Mesenchymal stem cell (in vitro differentiated cells and primary cell): ENCODE results near the gene ITGB4.

Source experiments
- DNase-seq: peaks from one replicate; pipeline ENCODE4 v3.0.0-alpha.2; 2013
- H2AFZ ChIP-seq: one replicate; pipeline ENCODE4 v1.6.1; 2013; ENCODE audit warnings: low read depth, mild to moderate bottlenecking, control low read depth, inconsistent platforms, low read length, moderate library complexity
- H2AK5ac ChIP-seq: 2 replicates; pipeline ENCODE4 v1.6.1; 2013; ENCODE audit warnings: low read length, moderate library complexity, mild to moderate bottlenecking, inconsistent platforms; ENCODE audit not compliant: severe bottlenecking
- H2BK120ac ChIP-seq: one replicate; pipeline ENCODE4 v1.6.1; 2013; ENCODE audit warnings: low read depth, mild to moderate bottlenecking, inconsistent platforms, low read length, moderate library complexity
- H2BK12ac ChIP-seq, 2 experiments: one replicate each; pipeline ENCODE4 v1.6.1; 2013; ENCODE audit warnings: inconsistent platforms in 2 of 2, low read length in 2 of 2, mild to moderate bottlenecking in 2 of 2, moderate library complexity in 2 of 2, control low read depth in 1 of 2
- H2BK15ac ChIP-seq: one replicate; pipeline ENCODE4 v1.6.1; 2013; ENCODE audit warnings: mild to moderate bottlenecking, low read depth, inconsistent platforms; ENCODE audit not compliant: poor library complexity, severe bottlenecking
- H2BK5ac ChIP-seq: 2 replicates; pipeline ENCODE4 v1.6.1; 2013; ENCODE audit warnings: low read depth, mild to moderate bottlenecking, low read length, control low read depth, inconsistent platforms; ENCODE audit not compliant: poor library complexity, severe bottlenecking
- H3K14ac ChIP-seq, 2 experiments: one replicate each; pipeline ENCODE4 v1.6.1; 2013; ENCODE audit warnings: inconsistent platforms in 2 of 2, low read length in 2 of 2, control low read depth in 1 of 2, mild to moderate bottlenecking in 1 of 2, moderate library complexity in 1 of 2
- H3K18ac ChIP-seq, 2 experiments: one replicate each; pipeline ENCODE4 v1.6.1; 2013; ENCODE audit warnings: inconsistent platforms in 2 of 2, low read length in 2 of 2, control low read depth in 1 of 2, low read depth in 1 of 2, mild to moderate bottlenecking in 1 of 2
- H3K23ac ChIP-seq, 2 experiments: one replicate each; pipeline ENCODE4 v1.6.1; 2013; ENCODE audit warnings: inconsistent platforms in 2 of 2, low read length in 2 of 2, mild to moderate bottlenecking in 2 of 2, moderate library complexity in 2 of 2, control low read depth in 1 of 2
- H3K27ac ChIP-seq: 2 replicates; pipeline ENCODE4 v1.5.1; 2013; ENCODE audit warnings: mild to moderate bottlenecking, moderate library complexity, low read length, control low read depth, inconsistent platforms; ENCODE audit not compliant: poor library complexity, severe bottlenecking
- H3K27me3 ChIP-seq, 2 experiments: 2 replicates each; pipeline versions ENCODE4 v1.6.1 to v1.7.0; 2013; ENCODE audit warnings: low read length in 2 of 2, mild to moderate bottlenecking in 2 of 2, moderate library complexity in 2 of 2, control low read depth in 1 of 2, inconsistent platforms in 1 of 2; ENCODE audit not compliant: control insufficient read depth in 1 of 2, insufficient read depth in 1 of 2
- H3K36me3 ChIP-seq, 2 experiments: 2 replicates each; pipeline versions ENCODE4 v1.6.1 to v1.7.0; 2013; ENCODE audit warnings: low read length in 2 of 2, control low read depth in 1 of 2, inconsistent platforms in 1 of 2, low read depth in 1 of 2, mild to moderate bottlenecking in 1 of 2; ENCODE audit not compliant: insufficient read depth in 2 of 2, control insufficient read depth in 1 of 2
- H3K4ac ChIP-seq, 2 experiments: one replicate each; pipeline ENCODE4 v1.6.1; 2013; ENCODE audit warnings: inconsistent platforms in 2 of 2, low read length in 2 of 2, mild to moderate bottlenecking in 2 of 2, moderate library complexity in 2 of 2, control low read depth in 1 of 2, low read depth in 1 of 2
- H3K4me1 ChIP-seq: 2 replicates; pipeline ENCODE4 v1.6.1; 2013; ENCODE audit warnings: low read depth, low read length, control low read depth; ENCODE audit not compliant: control insufficient read depth, insufficient read depth
- H3K4me2 ChIP-seq: 2 replicates; pipeline ENCODE4 v1.6.1; 2013; ENCODE audit warnings: low read length, mild to moderate bottlenecking, inconsistent platforms; ENCODE audit not compliant: poor library complexity, severe bottlenecking
- H3K4me3 ChIP-seq, 2 experiments: 2 replicates each; pipeline versions ENCODE4 v1.5.1 to v1.7.0; 2013; ENCODE audit warnings: low read length in 2 of 2, mild to moderate bottlenecking in 2 of 2, control low read depth in 1 of 2, low read depth in 1 of 2; ENCODE audit not compliant: insufficient read depth in 1 of 2
- H3K79me1 ChIP-seq: replicated peaks from 2 replicates; pipeline ENCODE4 v1.6.1; 2013; ENCODE audit warnings: mild to moderate bottlenecking, control low read depth, low read length, inconsistent platforms; ENCODE audit not compliant: poor library complexity, severe bottlenecking
- H3K9ac ChIP-seq: 2 replicates; pipeline ENCODE4 v1.7.0; 2013; ENCODE audit warnings: mild to moderate bottlenecking, low read length, moderate library complexity
- H3K9me3 ChIP-seq: 2 replicates; pipeline ENCODE4 v1.7.0; 2013; ENCODE audit warnings: mild to moderate bottlenecking, low read length; ENCODE audit not compliant: control insufficient read depth
- H4K8ac ChIP-seq: one replicate; pipeline ENCODE4 v1.6.1; 2013; ENCODE audit warnings: inconsistent platforms, mild to moderate bottlenecking, low read length, moderate library complexity
- H4K91ac ChIP-seq: one replicate; pipeline ENCODE4 v1.6.1; 2013; ENCODE audit warnings: mild to moderate bottlenecking, low read length, inconsistent platforms
- WGBS: methylation state at CpG from one replicate; pipeline ENCODE4 v1.1.7; 2013; ENCODE audit warnings: mixed read lengths; 5-methylcytosine and 5-hydroxymethylcytosine counted together

Gene ITGB4

DNA sequence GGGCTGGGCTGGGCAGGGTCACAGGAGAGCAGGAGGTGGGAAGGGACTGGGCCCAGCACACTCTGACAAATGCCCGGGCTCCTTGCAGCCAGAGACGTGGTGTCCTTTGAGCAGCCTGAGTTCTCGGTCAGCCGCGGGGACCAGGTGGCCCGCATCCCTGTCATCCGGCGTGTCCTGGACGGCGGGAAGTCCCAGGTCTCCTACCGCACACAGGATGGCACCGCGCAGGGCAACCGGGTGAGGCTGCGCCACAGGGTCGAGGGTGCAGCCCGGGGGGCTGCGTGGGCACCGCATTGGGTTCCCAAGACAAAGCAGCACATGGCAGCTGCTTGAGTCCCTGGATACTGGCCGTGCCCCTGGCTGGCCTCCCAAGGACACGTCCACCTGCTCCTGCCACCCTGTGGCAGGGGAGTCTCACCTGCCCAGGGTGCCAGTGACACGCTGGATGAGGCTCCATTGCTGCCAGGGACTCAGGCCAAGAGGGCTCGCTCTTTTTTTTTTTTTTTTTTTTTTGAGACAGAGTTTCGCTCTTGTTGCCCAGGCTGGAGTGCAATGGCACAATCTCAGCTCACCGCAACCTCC is 22.5 kb downstream of the ITGB4 start:
- Histone ChIP-seq H3K27me3 (peaks cover 0 to 3% of the 10 kb centered on the region in 2 experiments), H3K4me1 (no peaks in the 10 kb centered on the region), H3K18ac (no peak overlapping the region), H3K27ac (no peak overlapping the region), H3K4me2 (no peak overlapping the region), H3K4me3 (no peak overlapping the region), H3K9ac (no peak overlapping the region), H4K8ac (no peak overlapping the region), H2AFZ (no peak overlapping the region), H3K23ac (no peak overlapping the region), H3K79me1 (peaks cover 17% of the 10 kb centered on the region), H2AK5ac (no peak overlapping the region), H3K4ac (no peak overlapping the region), H2BK12ac (no peak overlapping the region), H3K36me3 (peaks cover 0 to 82% of the 10 kb centered on the region in 2 experiments), H3K14ac (no peak overlapping the region), H2BK15ac (no peak overlapping the region), H4K91ac (no peak overlapping the region), H2BK5ac (no peak overlapping the region), H2BK120ac (no peak overlapping the region), H3K9me3 (no peaks in the 10 kb centered on the region)
- no peak for DNase-seq
- WGBS: 95% methylated on average over 25 of the region's 25 CpGs

DNA sequence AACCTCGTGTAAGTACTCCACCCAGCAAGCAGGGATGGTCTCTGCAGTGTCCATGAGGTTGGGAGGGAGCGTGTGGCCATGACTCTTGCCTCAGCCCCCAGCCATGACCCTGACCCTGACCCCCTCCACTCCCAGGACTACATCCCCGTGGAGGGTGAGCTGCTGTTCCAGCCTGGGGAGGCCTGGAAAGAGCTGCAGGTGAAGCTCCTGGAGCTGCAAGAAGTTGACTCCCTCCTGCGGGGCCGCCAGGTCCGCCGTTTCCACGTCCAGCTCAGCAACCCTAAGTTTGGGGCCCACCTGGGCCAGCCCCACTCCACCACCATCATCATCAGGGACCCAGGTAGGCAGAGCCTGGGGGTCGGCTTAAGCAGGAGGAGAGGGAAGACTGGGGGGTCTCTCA is 27.4 kb downstream of the ITGB4 start:
- no peak overlapping the region for H2BK15ac ChIP-seq
- no peak overlapping the region for H4K8ac ChIP-seq
- H3K4me3 ChIP-seq: no peak overlapping the region
- H3K23ac ChIP-seq: no peak overlapping the region
- H3K4ac ChIP-seq: no peak overlapping the region
- no peak overlapping the region for H2BK120ac ChIP-seq
- no peak overlapping the region for H3K18ac ChIP-seq
- H3K4me2 ChIP-seq: no peak overlapping the region
- H2AFZ ChIP-seq: no peak overlapping the region
- H3K9ac ChIP-seq: no peak overlapping the region
- H3K79me1 ChIP-seq: peaks cover 9% of the 10 kb centered on the region
- DNase-seq: no peak
- H3K4me1 ChIP-seq: peaks cover 13% of the 10 kb centered on the region
- no peak overlapping the region for H2BK12ac ChIP-seq
- peaks cover 0 to 83% of the 10 kb centered on the region in 2 experiments for H3K36me3 ChIP-seq
- H2AK5ac ChIP-seq: no peak overlapping the region
- whole genome bisulfite sequencing: 93% methylated on average over 8 of the region's 9 CpGs
- H3K27ac ChIP-seq: no peak overlapping the region
- no peak overlapping the region for H3K14ac ChIP-seq
- no peaks in the 10 kb centered on the region for H3K9me3 ChIP-seq
- H2BK5ac ChIP-seq: no peak overlapping the region
- peaks cover 0 to 10% of the 10 kb centered on the region in 2 experiments for H3K27me3 ChIP-seq
- H4K91ac ChIP-seq: no peak overlapping the region

DNA sequence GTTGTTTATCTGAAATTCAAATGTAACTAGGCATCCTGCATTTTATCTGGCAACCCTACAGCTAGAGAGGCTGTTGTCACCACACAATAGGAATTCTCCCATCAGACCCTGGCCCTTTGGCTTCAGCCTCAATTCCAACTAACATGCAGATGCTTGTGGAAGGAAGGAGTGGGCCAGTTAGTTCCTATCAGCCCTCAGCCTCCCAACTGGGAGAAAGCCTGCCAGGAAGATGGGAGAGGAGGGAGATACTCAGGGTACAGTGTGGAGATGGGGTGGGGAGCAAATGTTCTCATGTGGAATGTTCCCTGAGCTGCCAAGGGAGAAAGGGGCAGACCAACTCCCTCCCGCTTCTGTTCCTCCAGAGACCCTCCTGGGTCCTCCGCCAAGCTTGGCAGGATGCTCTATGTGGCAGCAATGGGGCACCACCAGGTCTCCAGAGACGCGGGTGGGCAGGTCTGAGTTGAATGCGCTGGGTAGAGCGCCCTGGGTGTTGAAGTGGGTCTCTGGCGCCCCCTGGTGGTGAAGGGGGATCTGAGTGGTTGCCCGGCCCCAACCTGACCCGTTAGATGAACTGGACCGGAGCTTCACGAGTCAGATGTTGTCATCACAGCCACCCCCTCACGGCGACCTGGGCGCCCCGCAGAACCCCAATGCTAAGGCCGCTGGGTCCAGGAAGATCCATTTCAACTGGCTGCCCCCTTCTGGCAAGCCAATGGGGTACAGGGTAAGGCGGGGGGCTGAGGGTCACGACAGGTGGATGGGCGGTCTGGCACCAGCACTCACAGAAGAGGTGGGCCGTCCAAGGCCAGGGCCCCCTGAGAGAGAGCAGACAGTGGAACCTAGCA is 28.5 kb downstream of the ITGB4 start:
- H3K4me2 ChIP-seq: no peak overlapping the region
- H3K79me1 ChIP-seq: peaks cover 8% of the 10 kb centered on the region
- no peaks in the 10 kb centered on the region for H3K9me3 ChIP-seq
- no peak overlapping the region for H2BK15ac ChIP-seq
- H3K4me1 ChIP-seq: peaks cover 23% of the 10 kb centered on the region
- peak overlapping the region; percentile 9 for H4K91ac ChIP-seq
- H2BK5ac ChIP-seq: no peak overlapping the region
- H2AK5ac ChIP-seq: no peak overlapping the region
- H4K8ac ChIP-seq: peak overlapping the region; percentile 70
- no peak overlapping the region for H3K27ac ChIP-seq
- H3K14ac ChIP-seq: no peak overlapping the region
- no peak overlapping the region for H2BK120ac ChIP-seq
- H3K36me3 ChIP-seq: peaks cover 0 to 83% of the 10 kb centered on the region in 2 experiments
- H3K18ac ChIP-seq: no peak overlapping the region
- peak overlapping the region; percentile 15 for H2AFZ ChIP-seq
- 19% methylated on average over 18 of the region's 20 CpGs for WGBS
- no peak overlapping the region for H3K23ac ChIP-seq
- DNase-seq: peak; percentile 74
- H3K27me3 ChIP-seq: peaks cover 0 to 10% of the 10 kb centered on the region in 2 experiments
- H3K9ac ChIP-seq: peak overlapping the region; percentile 47
- H3K4me3 ChIP-seq: peak overlapping the region in 1 of 2 experiments; percentile 32
- peak overlapping the region in 1 of 2 experiments; percentile 30 for H2BK12ac ChIP-seq
- H3K4ac ChIP-seq: no peak overlapping the region

DNA sequence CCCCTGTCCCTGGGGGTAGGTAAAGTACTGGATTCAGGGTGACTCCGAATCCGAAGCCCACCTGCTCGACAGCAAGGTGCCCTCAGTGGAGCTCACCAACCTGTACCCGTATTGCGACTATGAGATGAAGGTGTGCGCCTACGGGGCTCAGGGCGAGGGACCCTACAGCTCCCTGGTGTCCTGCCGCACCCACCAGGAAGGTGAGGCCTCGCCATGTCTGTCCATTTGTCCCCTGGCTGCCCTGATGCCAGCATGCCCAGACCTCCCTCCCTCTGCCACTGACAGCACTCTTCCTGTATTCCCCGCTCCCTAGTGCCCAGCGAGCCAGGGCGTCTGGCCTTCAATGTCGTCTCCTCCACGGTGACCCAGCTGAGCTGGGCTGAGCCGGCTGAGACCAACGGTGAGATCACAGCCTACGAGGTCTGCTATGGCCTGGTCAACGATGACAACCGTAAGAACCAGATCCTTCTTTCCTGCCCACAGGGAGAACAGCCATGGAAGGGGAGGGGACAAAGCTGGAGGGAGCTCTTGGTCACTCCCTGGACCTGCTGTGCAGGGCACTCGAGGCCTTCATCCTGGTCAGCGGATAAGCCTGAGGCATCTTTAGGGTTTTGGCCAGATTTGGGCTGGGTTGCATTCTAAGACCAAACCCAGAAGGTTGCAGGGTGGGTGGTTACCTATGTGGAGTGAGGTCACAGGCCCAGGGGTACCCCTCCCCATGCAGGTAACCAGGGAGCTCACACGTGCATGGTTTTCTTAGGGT is 29.6 kb downstream of the ITGB4 start:
- Histone ChIP-seq H3K4me1 (peaks cover 32% of the 10 kb centered on the region), H3K23ac (peak overlapping the region in 1 of 2 experiments; percentile 15), H3K9ac (no peak overlapping the region), H3K18ac (no peak overlapping the region), H2AK5ac (no peak overlapping the region), H3K27ac (no peak overlapping the region), H2BK15ac (no peak overlapping the region), H2AFZ (no peak overlapping the region), H3K4me2 (no peak overlapping the region), H2BK5ac (no peak overlapping the region), H3K4ac (no peak overlapping the region), H3K79me1 (peaks cover 8% of the 10 kb centered on the region), H3K27me3 (peaks cover 0 to 10% of the 10 kb centered on the region in 2 experiments), H2BK12ac (no peak overlapping the region), H3K9me3 (no peaks in the 10 kb centered on the region), H4K91ac (no peak overlapping the region), H3K14ac (no peak overlapping the region), H4K8ac (no peak overlapping the region), H3K4me3 (no peak overlapping the region), H3K36me3 (peaks cover 0 to 83% of the 10 kb centered on the region in 2 experiments), H2BK120ac (no peak overlapping the region)
- peak; percentile 15 for DNase-seq
- 84% methylated on average over 23 of the region's 23 CpGs for WGBS
